Measurements from ENCODE around the gene SOHLH1.

- TF ChIP-seq YY1 (IDR thresholded peaks at IDR 0.05; ENCODE audit: insufficient read depth, insufficient read length) (no peak), ZNF274 (IDR thresholded peaks at IDR 0.05; ENCODE audit: low read depth, low read length) (no peak), SUZ12 (IDR thresholded peaks at IDR 0.05; ENCODE audit: extremely low read depth, insufficient read depth, insufficient read length) (no peak)
Observed at GRCh38 chr9:135677641-135678168, 21.6 kb downstream of the SOHLH1 start.

Measured in NT2/D1 (cell line).